Measurements from ENCODE around the gene CDK5RAP3.
"Not testable (repeated sequence)": the region's sequence is repeated elsewhere in the genome, so short reads cannot be mapped to it uniquely, and the experiment has no call there.

The CDK5RAP3 gene

DNA sequence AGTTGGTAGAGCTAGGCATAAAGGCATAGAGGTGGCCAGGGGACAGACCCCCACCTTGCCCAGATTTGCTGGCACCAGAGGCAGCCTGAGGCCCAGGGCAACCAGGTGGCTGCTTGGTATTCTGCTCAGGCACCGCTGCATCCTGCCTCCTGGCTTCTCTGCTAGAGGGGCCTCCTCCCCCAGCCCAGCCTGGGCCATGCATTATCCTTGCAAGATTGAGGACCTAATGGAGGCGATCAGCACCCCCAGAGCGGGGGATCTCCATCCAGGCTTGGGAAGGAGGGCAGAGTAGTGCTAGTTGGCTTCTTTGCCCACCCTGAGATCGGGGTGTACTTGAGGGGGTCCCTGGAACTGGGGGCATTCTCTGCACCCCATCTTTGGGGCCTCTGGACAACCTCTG lies 23.8 kb downstream of the CDK5RAP3 start:
- Histone ChIP-seq H3K9ac (ENCODE audit: low read depth, low read length) (no peak overlapping the region), H3K4me1 (ENCODE audit: control insufficient read depth, insufficient read depth, low read length) (peaks cover 21% of the 10 kb centered on the region), H3K27me3 (ENCODE audit: control insufficient read depth, insufficient read depth, low read length) (peaks cover 14% of the 10 kb centered on the region), H3K9me3 (replicated peaks; ENCODE audit: low read length) (no peaks in the 10 kb centered on the region), H3K4me2 (ENCODE audit: low read length) (no peak overlapping the region), H3K4me3 (ENCODE audit: low read length) (no peak overlapping the region), H3K36me3 (ENCODE audit: insufficient read depth, low read length) (no peaks in the 10 kb centered on the region)

DNA sequence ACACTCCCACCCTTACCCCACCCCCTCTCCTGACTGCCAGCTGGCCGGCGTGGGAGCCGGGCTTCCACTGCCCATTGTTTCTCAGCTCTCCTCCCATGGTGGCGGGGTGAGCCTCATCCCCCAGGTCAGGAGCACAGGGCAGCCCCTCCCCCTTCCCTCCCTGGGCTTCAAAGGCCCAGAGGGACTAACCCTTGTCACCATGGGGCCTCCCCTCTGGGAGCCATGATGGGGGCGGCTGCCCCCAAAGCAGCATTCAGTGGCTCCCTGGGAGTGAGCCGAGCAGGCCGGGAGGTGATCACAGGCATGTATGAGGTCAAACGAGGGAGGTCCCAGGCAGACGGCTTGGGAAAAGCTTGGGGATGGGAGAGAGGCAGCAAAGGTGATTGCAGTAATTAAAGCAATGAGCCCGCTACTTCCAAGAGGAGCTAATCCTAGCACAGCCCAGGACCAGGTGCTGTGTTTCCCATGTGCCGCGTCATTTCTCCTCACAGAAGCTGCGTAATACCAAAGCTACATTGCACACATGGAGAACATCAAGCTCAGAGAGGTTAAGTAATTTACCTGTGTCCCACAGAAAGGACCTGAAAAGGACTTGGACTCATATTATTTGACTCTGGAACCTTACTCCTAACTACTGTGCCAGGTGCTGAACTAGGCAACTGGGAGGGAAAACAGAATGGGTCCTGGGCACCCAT lies 24.5 kb downstream of the CDK5RAP3 start:
- Histone ChIP-seq H3K4me1 (ENCODE audit: control insufficient read depth, insufficient read depth, low read length) (peaks cover 26% of the 10 kb centered on the region), H3K9me3 (replicated peaks; ENCODE audit: low read length) (no peaks in the 10 kb centered on the region), H3K4me2 (ENCODE audit: low read length) (no peak overlapping the region), H3K9ac (ENCODE audit: low read depth, low read length) (no peak overlapping the region), H3K27me3 (ENCODE audit: control insufficient read depth, insufficient read depth, low read length) (peaks cover 14% of the 10 kb centered on the region), H3K36me3 (ENCODE audit: insufficient read depth, low read length) (no peaks in the 10 kb centered on the region), H3K4me3 (ENCODE audit: low read length) (no peak overlapping the region)

DNA sequence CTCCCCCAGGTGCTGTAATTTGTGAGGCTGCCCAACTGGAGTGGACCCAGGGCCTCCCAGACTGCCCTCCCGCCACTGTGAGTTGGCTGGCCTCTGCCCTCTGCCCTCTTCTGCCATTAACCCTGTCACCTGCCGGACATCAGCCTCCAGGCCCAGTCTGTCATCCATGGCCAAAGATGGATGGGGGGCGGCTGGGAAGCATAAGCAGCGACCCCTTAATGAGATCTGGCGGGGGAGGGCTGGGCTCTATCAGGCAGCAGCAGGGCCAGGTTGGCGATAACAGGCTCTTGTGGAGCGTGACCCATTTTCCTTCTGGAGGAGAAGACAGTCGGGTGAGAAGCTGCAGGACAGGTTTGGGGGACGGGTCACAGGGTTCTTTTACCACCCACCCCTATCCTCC lies 25.3 kb downstream of the CDK5RAP3 start:
- Histone ChIP-seq H3K27me3 (ENCODE audit: control insufficient read depth, insufficient read depth, low read length) (peaks cover 14% of the 10 kb centered on the region), H3K9ac (ENCODE audit: low read depth, low read length) (no peak overlapping the region), H3K4me3 (ENCODE audit: low read length) (no peak overlapping the region), H3K4me2 (ENCODE audit: low read length) (no peak overlapping the region), H3K4me1 (ENCODE audit: control insufficient read depth, insufficient read depth, low read length) (peaks cover 19% of the 10 kb centered on the region), H3K9me3 (replicated peaks; ENCODE audit: low read length) (no peaks in the 10 kb centered on the region), H3K36me3 (ENCODE audit: insufficient read depth, low read length) (no peaks in the 10 kb centered on the region)

DNA sequence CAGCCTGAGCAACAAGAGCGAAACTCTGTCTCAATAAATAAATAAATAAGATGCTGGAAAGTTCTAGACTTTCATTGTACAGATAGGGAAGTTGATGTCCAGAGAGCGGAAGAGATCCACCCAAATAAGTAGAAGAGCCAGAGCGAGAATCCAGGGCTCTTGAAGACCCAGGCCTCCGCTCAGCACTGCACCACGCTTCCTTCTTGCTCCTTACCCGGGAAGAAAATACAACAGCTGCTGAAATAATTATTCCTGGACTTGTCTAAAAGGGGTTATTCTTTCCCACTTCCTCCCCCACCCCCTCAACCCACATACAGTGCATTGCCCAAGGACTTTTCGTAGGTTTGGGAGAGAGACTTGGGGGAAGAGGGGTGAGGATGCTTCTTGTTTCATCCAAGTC lies 26.7 kb downstream of the CDK5RAP3 start:
- H3K4me2 ChIP-seq (ENCODE audit: low read length) = no peak overlapping the region
- H3K9me3 ChIP-seq (replicated peaks; ENCODE audit: low read length) = no peaks in the 10 kb centered on the region
- peaks cover 14% of the 10 kb centered on the region for H3K27me3 ChIP-seq (ENCODE audit: control insufficient read depth, insufficient read depth, low read length)
- H3K36me3 ChIP-seq (ENCODE audit: insufficient read depth, low read length) = no peaks in the 10 kb centered on the region
- H3K4me1 ChIP-seq (ENCODE audit: control insufficient read depth, insufficient read depth, low read length) = peaks cover 24% of the 10 kb centered on the region
- no peak overlapping the region for H3K4me3 ChIP-seq (ENCODE audit: low read length)
- no peak overlapping the region for H3K9ac ChIP-seq (ENCODE audit: low read depth, low read length)

DNA sequence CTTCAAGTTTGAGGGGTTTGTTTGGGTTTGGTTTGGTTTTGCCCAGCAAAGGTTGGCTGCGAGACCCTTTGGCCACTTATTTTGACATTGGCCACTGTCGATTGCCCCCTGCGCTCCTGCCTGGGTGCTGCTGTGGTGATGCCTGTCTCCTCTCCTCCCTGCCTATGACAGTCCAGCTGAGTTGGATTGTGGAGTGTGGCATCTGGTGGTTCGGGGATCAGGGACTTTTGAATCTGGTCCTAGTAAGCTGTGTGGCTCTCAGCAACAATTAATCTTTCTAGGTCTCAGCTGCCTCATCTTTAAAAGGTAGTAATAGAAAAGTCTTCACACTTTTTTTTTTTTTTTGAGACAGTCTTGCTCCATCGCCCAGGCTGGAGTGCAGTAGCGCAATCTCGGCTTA lies 27.1 kb downstream of the CDK5RAP3 start:
- no peak overlapping the region for H3K4me2 ChIP-seq (ENCODE audit: low read length)
- H3K27me3 ChIP-seq (ENCODE audit: control insufficient read depth, insufficient read depth, low read length) = peaks cover 14% of the 10 kb centered on the region
- H3K9ac ChIP-seq (ENCODE audit: low read depth, low read length) = no peak overlapping the region
- no peaks in the 10 kb centered on the region for H3K9me3 ChIP-seq (replicated peaks; ENCODE audit: low read length)
- no peak overlapping the region for H3K4me3 ChIP-seq (ENCODE audit: low read length)
- H3K4me1 ChIP-seq (ENCODE audit: control insufficient read depth, insufficient read depth, low read length) = peaks cover 29% of the 10 kb centered on the region
- H3K36me3 ChIP-seq (ENCODE audit: insufficient read depth, low read length) = no peaks in the 10 kb centered on the region

DNA sequence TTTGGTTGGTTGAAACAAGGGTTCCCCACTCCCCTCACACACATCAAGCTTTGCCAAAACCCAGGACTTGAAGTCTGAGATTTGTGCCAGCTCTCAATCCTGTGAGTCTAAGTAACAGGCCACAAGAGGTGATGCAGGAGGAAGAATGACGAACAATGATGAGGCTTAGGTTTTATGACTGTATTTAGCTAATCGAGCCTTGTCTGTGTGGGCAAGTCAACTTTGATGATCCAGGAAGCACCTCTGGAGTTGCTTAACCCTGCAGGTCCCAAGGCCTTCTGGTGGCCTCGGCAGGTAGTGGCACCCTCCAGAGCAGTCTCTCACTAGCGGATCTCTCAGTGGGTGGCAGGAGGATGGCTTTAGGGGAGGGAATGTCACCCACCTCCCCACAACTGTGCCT lies 28.7 kb downstream of the CDK5RAP3 start:
- Histone ChIP-seq H3K9ac (ENCODE audit: low read depth, low read length) (no peak overlapping the region), H3K4me1 (ENCODE audit: control insufficient read depth, insufficient read depth, low read length) (peaks cover 36% of the 10 kb centered on the region), H3K4me3 (ENCODE audit: low read length) (no peak overlapping the region), H3K9me3 (replicated peaks; ENCODE audit: low read length) (no peaks in the 10 kb centered on the region), H3K36me3 (ENCODE audit: insufficient read depth, low read length) (no peaks in the 10 kb centered on the region), H3K27me3 (ENCODE audit: control insufficient read depth, insufficient read depth, low read length) (peaks cover 10% of the 10 kb centered on the region), H3K4me2 (ENCODE audit: low read length) (peak overlapping the region; percentile 4)

DNA sequence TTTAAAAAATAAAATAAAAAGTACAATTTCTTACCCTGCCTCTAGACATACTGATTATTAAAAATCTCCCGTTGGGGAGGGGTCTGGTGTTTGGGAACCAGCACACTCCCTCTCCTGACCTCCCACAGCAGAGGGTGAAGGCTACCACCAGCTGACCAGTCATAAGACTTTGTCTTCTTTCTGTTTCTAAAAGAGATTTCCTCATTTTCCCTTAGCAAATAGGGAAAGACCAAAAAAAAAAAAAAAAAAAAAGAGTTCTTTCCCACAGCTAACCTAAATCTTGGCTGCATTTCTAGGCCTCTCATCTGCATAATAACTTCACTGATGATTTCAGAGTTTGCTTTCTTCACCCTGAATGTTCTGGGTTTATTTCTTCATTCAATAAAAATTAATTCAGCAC lies 30.3 kb downstream of the CDK5RAP3 start:
- H3K36me3 ChIP-seq (ENCODE audit: insufficient read depth, low read length) = no peaks in the 10 kb centered on the region
- no peaks in the 10 kb centered on the region for H3K27me3 ChIP-seq (ENCODE audit: control insufficient read depth, insufficient read depth, low read length)
- peaks cover 49% of the 10 kb centered on the region for H3K4me1 ChIP-seq (ENCODE audit: control insufficient read depth, insufficient read depth, low read length)
- no peaks in the 10 kb centered on the region for H3K9me3 ChIP-seq (replicated peaks; ENCODE audit: low read length)
- no peak overlapping the region for H3K4me2 ChIP-seq (ENCODE audit: low read length)
- H3K4me3 ChIP-seq (ENCODE audit: low read length) = no peak overlapping the region
- H3K9ac ChIP-seq (ENCODE audit: low read depth, low read length) = no peak overlapping the region

DNA sequence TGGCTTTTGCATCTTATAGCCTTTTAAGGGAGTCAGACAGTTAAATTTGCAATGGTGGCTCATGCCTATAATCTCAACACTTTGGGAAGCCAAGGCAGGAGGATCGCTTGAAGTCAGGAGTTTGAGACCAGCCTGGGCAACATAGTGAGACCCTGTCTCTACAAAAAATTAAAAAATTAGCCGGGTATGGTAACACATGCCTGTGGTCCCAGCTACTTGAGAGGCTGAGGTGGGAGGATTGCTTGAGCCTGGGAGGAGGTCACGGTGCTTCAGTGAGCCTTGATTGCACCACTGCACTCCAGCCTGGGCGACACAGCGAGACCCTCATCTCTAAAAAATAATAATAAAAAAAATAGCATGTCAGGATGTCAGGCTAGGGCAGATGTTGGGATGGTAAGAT lies 30.7 kb downstream of the CDK5RAP3 start:
- H3K4me2 ChIP-seq (ENCODE audit: low read length); H3K27me3 ChIP-seq (ENCODE audit: control insufficient read depth, insufficient read depth, low read length); H3K4me3 ChIP-seq (ENCODE audit: low read length); H3K9me3 ChIP-seq (replicated peaks; ENCODE audit: low read length); H3K9ac ChIP-seq (ENCODE audit: low read depth, low read length); H3K36me3 ChIP-seq (ENCODE audit: insufficient read depth, low read length): not testable (repeated sequence)
- H3K4me1 ChIP-seq (ENCODE audit: control insufficient read depth, insufficient read depth, low read length) = peaks cover 50% of the 10 kb centered on the region

DNA sequence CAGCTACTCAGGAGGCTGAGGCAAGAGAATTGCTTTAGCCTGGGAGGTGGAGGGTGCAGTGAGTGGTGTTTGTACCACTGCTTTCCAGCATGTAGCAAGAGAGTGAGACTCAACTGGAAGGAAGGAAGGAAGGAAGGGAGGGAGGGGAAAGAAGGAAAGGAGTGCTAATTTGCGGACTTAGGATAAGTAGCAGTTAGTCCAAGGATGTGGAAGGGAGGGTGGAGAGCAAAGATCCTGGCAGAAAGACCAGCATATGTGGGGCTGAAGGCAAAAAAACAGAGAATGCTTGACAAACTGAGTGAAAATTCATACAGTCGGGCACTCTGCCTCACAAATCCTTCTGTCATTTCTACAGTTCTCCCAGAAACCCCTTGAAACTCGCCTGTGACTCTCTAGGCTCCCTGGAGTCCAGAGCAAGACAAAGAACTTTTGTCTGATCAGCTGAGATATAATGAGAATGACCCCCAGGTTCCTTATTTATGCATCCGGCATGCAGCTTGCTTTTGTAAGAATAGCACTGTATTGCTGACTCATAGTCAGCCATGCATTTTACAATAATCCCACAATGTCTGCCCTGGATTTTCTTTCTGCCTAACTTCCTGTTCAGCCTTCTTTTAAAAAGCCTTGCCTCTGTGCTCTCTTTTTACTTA lies 31.5 kb downstream of the CDK5RAP3 start:
- H3K4me1 ChIP-seq (ENCODE audit: control insufficient read depth, insufficient read depth, low read length) = peaks cover 50% of the 10 kb centered on the region
- peak overlapping the region; percentile 29 for H3K4me2 ChIP-seq (ENCODE audit: low read length)
- peak overlapping the region; percentile 67 for H3K9ac ChIP-seq (ENCODE audit: low read depth, low read length)
- no peaks in the 10 kb centered on the region for H3K27me3 ChIP-seq (ENCODE audit: control insufficient read depth, insufficient read depth, low read length)
- no peak overlapping the region for H3K4me3 ChIP-seq (ENCODE audit: low read length)
- H3K36me3 ChIP-seq (ENCODE audit: insufficient read depth, low read length) = no peaks in the 10 kb centered on the region
- no peaks in the 10 kb centered on the region for H3K9me3 ChIP-seq (replicated peaks; ENCODE audit: low read length)

DNA sequence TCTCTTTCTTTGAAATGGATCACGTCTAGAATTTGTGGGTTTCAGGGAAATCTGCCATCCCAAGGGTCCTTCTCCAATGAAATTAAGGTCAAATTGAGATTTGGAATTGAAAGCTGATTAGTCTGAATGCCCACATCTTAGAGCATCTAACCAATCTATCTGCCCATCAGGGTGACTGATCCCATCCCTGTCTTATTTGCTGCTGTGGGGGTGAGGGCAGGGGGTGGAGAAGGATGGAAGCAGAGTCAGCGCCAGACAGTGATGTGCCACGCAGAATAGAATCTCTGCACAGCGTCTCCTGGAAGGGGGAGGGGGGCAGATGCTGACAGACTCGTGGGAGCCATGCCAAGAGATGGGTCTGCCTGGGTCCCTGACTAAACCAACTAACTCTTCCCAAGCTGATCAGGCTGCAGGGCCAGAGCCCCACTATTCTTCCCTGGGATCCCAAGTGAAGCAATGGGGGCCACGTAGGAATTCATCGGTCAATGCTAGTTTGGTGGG lies 32.1 kb downstream of the CDK5RAP3 start:
- Histone ChIP-seq H3K4me1 (ENCODE audit: control insufficient read depth, insufficient read depth, low read length) (peaks cover 46% of the 10 kb centered on the region), H3K36me3 (ENCODE audit: insufficient read depth, low read length) (no peaks in the 10 kb centered on the region), H3K9ac (ENCODE audit: low read depth, low read length) (peak overlapping the region; percentile 67), H3K9me3 (replicated peaks; ENCODE audit: low read length) (no peaks in the 10 kb centered on the region), H3K4me3 (ENCODE audit: low read length) (peak overlapping the region; percentile 6), H3K27me3 (ENCODE audit: control insufficient read depth, insufficient read depth, low read length) (no peaks in the 10 kb centered on the region), H3K4me2 (ENCODE audit: low read length) (peak overlapping the region; percentile 29)

DNA sequence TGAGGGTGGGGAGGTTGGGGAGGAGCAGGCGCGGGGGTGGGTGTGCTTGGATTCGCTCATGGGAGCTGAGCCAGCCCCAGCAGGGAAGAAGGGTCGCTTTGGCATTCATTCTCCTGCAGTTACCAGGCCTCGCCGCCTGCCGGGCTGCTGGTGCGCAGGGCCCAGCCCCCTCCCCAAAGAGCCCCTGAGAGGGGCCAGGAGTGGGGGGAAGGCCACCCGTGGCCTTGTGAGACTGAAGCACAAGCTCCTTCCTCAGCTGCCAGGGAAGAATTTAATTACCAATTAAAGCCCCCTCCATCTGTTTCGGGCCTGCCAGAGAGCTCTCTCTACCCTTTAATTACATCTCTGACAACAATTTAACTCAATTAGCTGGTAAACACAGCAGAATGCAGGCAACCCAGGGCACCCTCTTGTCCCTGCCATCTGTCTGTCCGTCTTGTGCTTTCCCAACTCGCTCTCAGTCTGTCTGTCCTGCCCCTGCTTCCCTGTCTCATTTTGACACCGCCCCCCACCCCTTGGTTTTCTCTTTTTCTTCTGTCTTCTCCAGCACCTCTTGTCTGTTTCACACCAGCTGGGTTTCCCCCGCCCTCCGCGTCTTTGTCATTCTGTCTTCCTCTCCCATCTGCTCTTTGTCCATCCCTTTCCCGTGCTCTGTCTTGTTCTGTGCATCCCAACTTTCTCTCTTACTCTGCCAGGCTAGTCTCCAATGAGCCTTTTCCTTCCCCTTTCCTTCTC lies 32.7 kb downstream of the CDK5RAP3 start:
- H3K4me2 ChIP-seq (ENCODE audit: low read length) = no peak overlapping the region
- H3K4me3 ChIP-seq (ENCODE audit: low read length) = no peak overlapping the region
- H3K4me1 ChIP-seq (ENCODE audit: control insufficient read depth, insufficient read depth, low read length) = peaks cover 46% of the 10 kb centered on the region
- no peaks in the 10 kb centered on the region for H3K27me3 ChIP-seq (ENCODE audit: control insufficient read depth, insufficient read depth, low read length)
- no peaks in the 10 kb centered on the region for H3K9me3 ChIP-seq (replicated peaks; ENCODE audit: low read length)
- H3K36me3 ChIP-seq (ENCODE audit: insufficient read depth, low read length) = no peaks in the 10 kb centered on the region
- no peak overlapping the region for H3K9ac ChIP-seq (ENCODE audit: low read depth, low read length)

All from skeletal muscle satellite cell (primary cell).